ENCODE measurements around the gene KIF23.

GRCh38 chr15:69408841-69409240, 5.3 kb upstream of the KIF23 start:
- TF ChIP-seq FOS (IDR thresholded peaks at IDR 0.05; ENCODE audit: low read depth, low read length): no peak
- TF ChIP-seq POLR2A (IDR thresholded peaks at IDR 0.05; ENCODE audit: low read depth, low read length): no peak
- TF ChIP-seq, protein P1, sequence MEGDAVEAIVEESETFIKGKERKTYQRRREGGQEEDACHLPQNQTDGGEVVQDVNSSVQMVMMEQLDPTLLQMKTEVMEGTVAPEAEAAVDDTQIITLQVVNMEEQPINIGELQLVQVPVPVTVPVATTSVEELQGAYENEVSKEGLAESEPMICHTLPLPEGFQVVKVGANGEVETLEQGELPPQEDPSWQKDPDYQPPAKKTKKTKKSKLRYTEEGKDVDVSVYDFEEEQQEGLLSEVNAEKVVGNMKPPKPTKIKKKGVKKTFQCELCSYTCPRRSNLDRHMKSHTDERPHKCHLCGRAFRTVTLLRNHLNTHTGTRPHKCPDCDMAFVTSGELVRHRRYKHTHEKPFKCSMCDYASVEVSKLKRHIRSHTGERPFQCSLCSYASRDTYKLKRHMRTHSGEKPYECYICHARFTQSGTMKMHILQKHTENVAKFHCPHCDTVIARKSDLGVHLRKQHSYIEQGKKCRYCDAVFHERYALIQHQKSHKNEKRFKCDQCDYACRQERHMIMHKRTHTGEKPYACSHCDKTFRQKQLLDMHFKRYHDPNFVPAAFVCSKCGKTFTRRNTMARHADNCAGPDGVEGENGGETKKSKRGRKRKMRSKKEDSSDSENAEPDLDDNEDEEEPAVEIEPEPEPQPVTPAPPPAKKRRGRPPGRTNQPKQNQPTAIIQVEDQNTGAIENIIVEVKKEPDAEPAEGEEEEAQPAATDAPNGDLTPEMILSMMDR (conservative IDR thresholded peaks at IDR 0.05; ENCODE audit: low read depth, low read length): no peak
- no peak for TF ChIP-seq USF2 (IDR thresholded peaks at IDR 0.05; ENCODE audit: low read depth, low read length)
- no peak for TF ChIP-seq RFX5 (IDR thresholded peaks at IDR 0.05; ENCODE audit: low read depth, low read length)
- no peak for TF ChIP-seq SMC3 (IDR thresholded peaks at IDR 0.05; ENCODE audit: low read depth, low read length)
- no peak for TF ChIP-seq RCOR1 (IDR thresholded peaks at IDR 0.05; ENCODE audit: insufficient replicate concordance, low read length)
- no peak for TF ChIP-seq MAFK (IDR thresholded peaks at IDR 0.05; ENCODE audit: low read depth, low read length)
- TF ChIP-seq RAD21 (IDR thresholded peaks at IDR 0.05; ENCODE audit: low read length): no peak
- TF ChIP-seq MXI1 (IDR thresholded peaks at IDR 0.05; ENCODE audit: borderline replicate concordance, low read depth, low read length): no peak
- no peak for TF ChIP-seq ELK1 (IDR thresholded peaks at IDR 0.05; ENCODE audit: borderline replicate concordance, low read depth, low read length)
- no peak for TF ChIP-seq CHD1 (IDR thresholded peaks at IDR 0.05; ENCODE audit: low read depth, low read length)
- TF ChIP-seq CEBPB (IDR thresholded peaks at IDR 0.05; ENCODE audit: low read depth, low read length): no peak
- no peak for TF ChIP-seq MAZ (IDR thresholded peaks at IDR 0.05; ENCODE audit: borderline replicate concordance, low read depth, low read length)

Measured in IMR-90 (cell line).